Measurements from ENCODE around the gene LEO1. TPM values are rescaled to one million over a fixed set of nuclear protein-coding genes. Genes with fewer than 3 reads are reported as not detected.

Gene LEO1
- total and polyA plus RNA-seq, 8 donors, result 0.58 to 16.3 (median 11.2) TPM

GRCh38 chr15:51967583-51967982, 4.0 kb downstream of the LEO1 start:
- no peak for DNase-seq
- Histone ChIP-seq H3K9me3 (peaks cover 0 to 17% (median 10%) of the 10 kb centered on the region in 4 donors), H3K27me3 (no peaks in the 10 kb centered on the region), H3K27ac (no peak overlapping the region), H3K4me1 (peaks cover 12 to 20% (median 17%) of the 10 kb centered on the region in 4 donors), H3K4me3 (no peak overlapping the region), H3K36me3 (peaks cover 5 to 37% (median 20%) of the 10 kb centered on the region in 4 donors)
- TF ChIP-seq CTCF (IDR thresholded peaks at IDR 0.05) (no peak), POLR2AphosphoS5 (IDR thresholded peaks at IDR 0.05) (no peak), EP300 (IDR thresholded peaks at IDR 0.05) (no peak), POLR2A (IDR thresholded peaks at IDR 0.05) (no peak)
- intact Hi-C loops (cut with DNase I; ENCODE audit: low total_unique reads), result no loop called here
- 66 to 85% (median 77%) methylated on average over 6 of the region's 6 CpGs for WGBS, 5 donors

- no peak for DNase-seq
Measured at GRCh38 chr15:51966192-51966591, 5.4 kb downstream of the LEO1 start.

GRCh38 chr15:51965691-51966090, 5.9 kb downstream of the LEO1 start:
- H3K9me3 ChIP-seq, result peaks cover 0 to 17% (median 10%) of the 10 kb centered on the region in 4 donors
- 93 to 97% (median 95%) methylated on average over 4 of the region's 4 CpGs for WGBS, 5 donors
- DNase-seq, result no peak
- H3K4me3 ChIP-seq, result no peak overlapping the region
- no peak overlapping the region for H3K27ac ChIP-seq
- intact Hi-C loops (cut with DNase I; ENCODE audit: low total_unique reads), result no loop called here
- H3K36me3 ChIP-seq, result peaks cover 9 to 56% (median 39%) of the 10 kb centered on the region in 4 donors
- H3K4me1 ChIP-seq, result peaks cover 1 to 10% (median 9%) of the 10 kb centered on the region in 4 donors
- no peaks in the 10 kb centered on the region for H3K27me3 ChIP-seq
- TF ChIP-seq POLR2A (IDR thresholded peaks at IDR 0.05), result no peak
- TF ChIP-seq POLR2AphosphoS5 (IDR thresholded peaks at IDR 0.05), result no peak
- TF ChIP-seq EP300 (IDR thresholded peaks at IDR 0.05), result no peak
- no peak for TF ChIP-seq CTCF (IDR thresholded peaks at IDR 0.05)

More at GRCh38 chr15:51966192-51966591, 5.4 kb downstream of the LEO1 start:
- no peak for TF ChIP-seq EP300 (IDR thresholded peaks at IDR 0.05)
- no peak for TF ChIP-seq POLR2AphosphoS5 (IDR thresholded peaks at IDR 0.05)
- TF ChIP-seq CTCF (IDR thresholded peaks at IDR 0.05), result no peak
- no peak for TF ChIP-seq POLR2A (IDR thresholded peaks at IDR 0.05)
- WGBS, 5 donors, result 88 to 99% (median 94%) methylated on average over 4 of the region's 4 CpGs
- Histone ChIP-seq H3K36me3 (peaks cover 5 to 51% (median 34%) of the 10 kb centered on the region in 4 donors), H3K4me3 (no peak overlapping the region), H3K27me3 (no peaks in the 10 kb centered on the region), H3K4me1 (peaks cover 6 to 15% (median 14%) of the 10 kb centered on the region in 4 donors), H3K9me3 (peaks cover 0 to 17% (median 10%) of the 10 kb centered on the region in 4 donors), H3K27ac (no peak overlapping the region)
- intact Hi-C loops (cut with DNase I; ENCODE audit: low total_unique reads), result no loop called here

- WGBS, 5 donors, result 90 to 94% (median 93%) methylated on average over 3 of the region's 3 CpGs
- no peak overlapping the region for H3K4me3 ChIP-seq
- H3K27me3 ChIP-seq, result no peaks in the 10 kb centered on the region
- H3K9me3 ChIP-seq, result no peaks in the 10 kb centered on the region
- no peaks in the 10 kb centered on the region for H3K4me1 ChIP-seq
- TF ChIP-seq CTCF (IDR thresholded peaks at IDR 0.05) (no peak), POLR2A (IDR thresholded peaks at IDR 0.05) (no peak), EP300 (IDR thresholded peaks at IDR 0.05) (no peak), POLR2AphosphoS5 (IDR thresholded peaks at IDR 0.05) (no peak)
- DNase-seq, result no peak
- peaks cover 36 to 99% (median 99%) of the 10 kb centered on the region in 4 donors for H3K36me3 ChIP-seq
- intact Hi-C loops (cut with DNase I; ENCODE audit: low total_unique reads), result no loop called here
- no peak overlapping the region for H3K27ac ChIP-seq
Measured at GRCh38 chr15:51955504-51955903, 16.1 kb downstream of the LEO1 start.

All from stomach (tissue), 9 donors.